A549 (cell line): ENCODE measurements around the gene NANOS2. TPM values are rescaled to one million over a fixed set of nuclear protein-coding genes. Genes with fewer than 3 reads are reported as not detected.

Experiments
- ATAC-seq, 2 experiments: fragments of 200-7000 bp in 1 of 2; fragments of >200 bp in 1 of 2; cut with Nextera tagmentation in 1 of 2; cut with Tn5 transposase in 1 of 2; 3 replicates each; pipeline versions ENCODE4 v1.8.0 to v1.9.1; 2018 to 2020; ENCODE audit warnings: mild to moderate bottlenecking in 1 of 2, moderate library complexity in 1 of 2
- CTCF ChIA-PET: fragments of 300-600 bp; sonication (Branson Sonifier 250); formaldehyde crosslinking; extraction: SDS; loops from one replicate; lab custom pipeline; 2021; ENCODE audit warnings: antibody characterized with exemption, inconsistent platforms; lab: Yijun Ruan, JAX
- POLR2A ChIA-PET: fragments of 350-600 bp; formaldehyde crosslinking; extraction: SDS; loops from one replicate; lab custom pipeline; 2021; ENCODE audit warnings: antibody characterized with exemption, inconsistent platforms; lab: Yijun Ruan, JAX
- DNase-seq, 2 experiments: peaks; one replicate each; pipeline versions ENCODE4 v3.0.0 to v3.0.0-alpha.2; 2011 to 2016; ENCODE audit warnings: low read depth in 1 of 2, low spot score in 1 of 2
- FAIRE-seq: peaks from 2 replicates; lab custom pipeline; 2011; peaks lifted over from hg19 to GRCh38; lab: Jason Lieb, UNC
- H3K27ac ChIP-seq, 2 experiments: fragments of >200 bp; sonication (Bioruptor Twin); formaldehyde crosslinking; 3 replicates each; pipeline ENCODE4 v1.5.1; 2016 to 2017
- H3K4me1 ChIP-seq: fragments of >200 bp; sonication (Bioruptor Twin); formaldehyde crosslinking; 3 replicates; pipeline ENCODE4 v1.6.1; 2016
- H3K4me2 ChIP-seq: fragments of >200 bp; sonication (Bioruptor Twin); formaldehyde crosslinking; 3 replicates; pipeline ENCODE4 v1.6.1; 2016
- H3K4me3 ChIP-seq: fragments of >200 bp; sonication (Bioruptor Twin); formaldehyde crosslinking; 3 replicates; pipeline ENCODE4 v1.5.1; 2016
- H3K9me3 ChIP-seq: fragments of >200 bp; sonication (Bioruptor Twin); formaldehyde crosslinking; 3 replicates; pipeline ENCODE4 v1.6.1; 2016
- ATOH8 ChIP-seq: fragments of 250-450 bp; sonication (Bioruptor Pico); IDR thresholded peaks from 2 replicates; pipeline ENCODE4 v1.5.0; 2020; ENCODE audit warnings: low read depth, mild to moderate bottlenecking, moderate library complexity
- CBX2 ChIP-seq: fragments of 200-600 bp; sonication (generic); IDR thresholded peaks from 2 replicates; pipeline ENCODE4 v1.6.1; 2016; ENCODE audit warnings: low read depth, mild to moderate bottlenecking, borderline replicate concordance
- CHD2 ChIP-seq: fragments of 150-350 bp; IDR thresholded peaks from 2 replicates; pipeline ENCODE4 v1.6.1; 2014; ENCODE audit warnings: low read length; ENCODE audit not compliant: partially characterized antibody
- EHF ChIP-seq: fragments of 250-450 bp; sonication (Bioruptor Pico); IDR thresholded peaks from 2 replicates; pipeline ENCODE4 v1.5.0; 2020; ENCODE audit warnings: mild to moderate bottlenecking
- EP300 ChIP-seq, 2 experiments: fragments of >200 bp; sonication (Bioruptor Twin); formaldehyde crosslinking; IDR thresholded peaks; 2 replicates in 1 of 2; 3 replicates in 1 of 2; pipeline ENCODE4 v1.6.1; 2016 to 2017
- FOSL2 ChIP-seq, 2 experiments: fragments of 450-650 bp in 1 of 2; fragments of >200 bp in 1 of 2; sonication (Bioruptor Twin) in 1 of 2; formaldehyde crosslinking; IDR thresholded peaks; 2 replicates each; pipeline versions ENCODE4 v1.5.0 to v1.6.1; 2016 to 2020; ENCODE audit warnings: mild to moderate bottlenecking in 1 of 2, moderate library complexity in 1 of 2
- HDAC2 ChIP-seq: fragments of 200-600 bp; sonication (generic); IDR thresholded peaks from 2 replicates; pipeline ENCODE4 v1.6.1; 2016
- HOXB5 ChIP-seq: fragments of 250-450 bp; sonication (Bioruptor Pico); IDR thresholded peaks from 2 replicates; pipeline ENCODE4 v1.5.0; 2020; ENCODE audit warnings: mild to moderate bottlenecking, moderate library complexity
- KDM5A ChIP-seq: fragments of 200-600 bp; sonication (generic); IDR thresholded peaks from 2 replicates; pipeline ENCODE4 v1.6.1; 2016; ENCODE audit warnings: antibody characterized with exemption, mild to moderate bottlenecking
- MYC ChIP-seq: IDR thresholded peaks from 2 replicates; pipeline ENCODE4 v1.6.1; 2012; ENCODE audit warnings: mild to moderate bottlenecking, inconsistent platforms, low read length, improper control_type of control experiment, borderline replicate concordance
- NPAS2 ChIP-seq: fragments of 250-450 bp; sonication (Bioruptor Pico); IDR thresholded peaks from 2 replicates; pipeline ENCODE4 v1.8.0; 2022; ENCODE audit warnings: mild to moderate bottlenecking, moderate library complexity, borderline replicate concordance
- REST ChIP-seq: fragments of 200-600 bp; sonication (generic); IDR thresholded peaks from 2 replicates; pipeline ENCODE4 v1.6.1; 2016; ENCODE audit warnings: antibody characterized with exemption, mild to moderate bottlenecking, moderate library complexity
- RFX5 ChIP-seq: fragments of 450-650 bp; IDR thresholded peaks from 2 replicates; pipeline ENCODE4 v1.7.1; 2014; ENCODE audit warnings: antibody characterized with exemption, mild to moderate bottlenecking, moderate library complexity
- RNF2 ChIP-seq: fragments of 200-600 bp; sonication (generic); IDR thresholded peaks from 2 replicates; pipeline ENCODE4 v1.6.1; 2016; ENCODE audit warnings: low read depth, mild to moderate bottlenecking, antibody characterized with exemption, moderate library complexity, borderline replicate concordance
- TFCP2L1 ChIP-seq: fragments of 250-450 bp; sonication (Bioruptor Pico); IDR thresholded peaks from 2 replicates; pipeline ENCODE4 v1.5.0; 2021; ENCODE audit warnings: mild to moderate bottlenecking
- ZC3H11A ChIP-seq: fragments of 450-650 bp; IDR thresholded peaks from 2 replicates; pipeline ENCODE4 v1.6.1; 2014; ENCODE audit warnings: antibody characterized with exemption, mild to moderate bottlenecking
- ZFP36 ChIP-seq: fragments of 450-650 bp; IDR thresholded peaks from 2 replicates; pipeline ENCODE4 v1.6.1; 2014; ENCODE audit warnings: borderline replicate concordance; ENCODE audit not compliant: partially characterized antibody
- WGBS: methylation state at CpG from one replicate; pipeline ENCODE4 v1.1.6; 2017; ENCODE audit errors: missing lambda C conversion rate; 5-methylcytosine and 5-hydroxymethylcytosine counted together
- polyA plus RNA-seq, 4 experiments: library from polyadenylated mRNA; depleted of rRNA in 3 of 4; stranded (reverse); fragments of >200 nt; fragmentation: RNase III in 1 of 4; extraction: RNeasy Plus Mini Kit Qiagen cat#74134 plus additional on column Dnase treatment in 1 of 4; gene quantifications; 2 replicates in 3 of 4; 3 replicates in 1 of 4; pipeline ENCODE4 v1.2.3, GENCODE V29; 2011 to 2017

Gene NANOS2
- polyA plus RNA-seq, 2 of the 4 experiments (the other 2 are of a cell fraction): not detected

GRCh38 chr19:45906221-45906620 is 8.4 kb downstream of the NANOS2 start:
- Histone ChIP-seq H3K4me3 (no peak overlapping the region), H3K9me3 (no peaks in the 10 kb centered on the region), H3K27ac (no peak overlapping the region), H3K4me1 (peaks cover 10% of the 10 kb centered on the region), H3K4me2 (no peak overlapping the region)
- no peak for DNase-seq
- ChIA-PET POLR2A (interaction anchor here (0.7 kb wide), 1 partner anchor 42 kb away, joined by 3 read pairs; no protein-coding TSS in a partner anchor), CTCF (interaction anchor here (0.6 to 1.3 kb wide), 7 partner anchors 21 to 288 kb away, joined by 3 to 4 read pairs (median 3); no protein-coding TSS in a partner anchor)
- WGBS: 82% methylated on average over 3 of the region's 3 CpGs
- ATAC-seq: no peak
- FAIRE-seq: no peak
- TF ChIP-seq KDM5A: no peak
- TF ChIP-seq ZFP36: no peak
- TF ChIP-seq REST: no peak
- TF ChIP-seq MYC: no peak

GRCh38 chr19:45905011-45905410 is 9.6 kb downstream of the NANOS2 start:
- no peak for ATAC-seq
- no peak overlapping the region for H3K4me2 ChIP-seq
- FAIRE-seq: no peak
- H3K4me3 ChIP-seq: no peak overlapping the region
- no peak overlapping the region for H3K27ac ChIP-seq
- TF ChIP-seq HDAC2: no peak
- no peak for TF ChIP-seq KDM5A
- TF ChIP-seq CBX2: no peak
- no peak for TF ChIP-seq FOSL2 (IDR thresholded peaks at IDR 0.05)
- TF ChIP-seq FOSL2 (CRISPR knock-in tag; IDR thresholded peaks at IDR 0.05): no peak
- no peak for TF ChIP-seq ATOH8 (CRISPR knock-in tag)
- no peak for TF ChIP-seq TFCP2L1 (CRISPR knock-in tag)
- TF ChIP-seq RNF2: no peak
- TF ChIP-seq CHD2: no peak
- TF ChIP-seq RFX5: no peak
- TF ChIP-seq EHF (CRISPR knock-in tag): no peak
- TF ChIP-seq ZC3H11A: no peak
- no peak for TF ChIP-seq HOXB5
- TF ChIP-seq EP300 (IDR thresholded peaks at IDR 0.05): no peak
- TF ChIP-seq NPAS2 (CRISPR knock-in tag): no peak
- ChIA-PET POLR2A (no interaction called here), CTCF (interaction anchor here (1.0 to 1.3 kb wide), 4 partner anchors 41 to 172 kb away, joined by 3 to 4 read pairs (median 3); no protein-coding TSS in a partner anchor)
- 68% methylated on average over 10 of the region's 10 CpGs for WGBS
- H3K4me1 ChIP-seq: peaks cover 17% of the 10 kb centered on the region
- DNase-seq: no peak
- no peaks in the 10 kb centered on the region for H3K9me3 ChIP-seq
